GM12865 (cell line): ENCODE measurements around the gene RANBP3.

Source experiments
- DNase-seq: peaks from one replicate; pipeline ENCODE4 v3.0.0; 2010; ENCODE audit warnings: low read depth
- H3K4me3 ChIP-seq: 2 replicates; pipeline ENCODE4 v1.5.1; 2011; ENCODE audit warnings: mild to moderate bottlenecking, low read depth, low read length, control low read depth
- TF ChIP-seq, protein P1 (sequence below): IDR thresholded peaks from 2 replicates; pipeline ENCODE4 v1.5.1; 2011; ENCODE audit warnings: low read length, control low read depth, low read depth, inconsistent platforms; ENCODE audit not compliant: insufficient read depth; ENCODE audit errors: missing control alignments

RANBP3 gene

DNA sequence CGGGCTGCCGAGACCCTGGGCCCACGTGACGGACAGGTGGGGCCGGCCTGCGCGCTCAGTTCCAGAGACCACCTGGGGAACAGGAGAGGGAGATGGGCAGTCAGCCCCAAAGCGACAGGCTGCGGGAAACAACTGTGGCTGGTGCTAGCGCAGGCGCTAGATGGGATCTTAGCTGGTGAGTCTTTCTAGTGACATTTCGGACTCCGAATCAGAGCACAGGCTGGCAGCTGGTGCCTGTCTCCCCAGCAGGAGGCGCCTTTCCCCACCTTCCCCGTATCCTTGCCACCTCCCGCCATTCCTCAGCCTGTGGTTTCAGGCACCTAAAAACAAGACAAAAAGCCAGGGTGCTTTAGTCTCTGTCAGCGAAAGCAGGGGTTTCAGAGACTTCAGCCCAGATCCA, 19.4 kb upstream of the RANBP3 start:
- no peak overlapping the region for H3K4me3 ChIP-seq
- no peak for DNase-seq
- TF ChIP-seq, protein P1, sequence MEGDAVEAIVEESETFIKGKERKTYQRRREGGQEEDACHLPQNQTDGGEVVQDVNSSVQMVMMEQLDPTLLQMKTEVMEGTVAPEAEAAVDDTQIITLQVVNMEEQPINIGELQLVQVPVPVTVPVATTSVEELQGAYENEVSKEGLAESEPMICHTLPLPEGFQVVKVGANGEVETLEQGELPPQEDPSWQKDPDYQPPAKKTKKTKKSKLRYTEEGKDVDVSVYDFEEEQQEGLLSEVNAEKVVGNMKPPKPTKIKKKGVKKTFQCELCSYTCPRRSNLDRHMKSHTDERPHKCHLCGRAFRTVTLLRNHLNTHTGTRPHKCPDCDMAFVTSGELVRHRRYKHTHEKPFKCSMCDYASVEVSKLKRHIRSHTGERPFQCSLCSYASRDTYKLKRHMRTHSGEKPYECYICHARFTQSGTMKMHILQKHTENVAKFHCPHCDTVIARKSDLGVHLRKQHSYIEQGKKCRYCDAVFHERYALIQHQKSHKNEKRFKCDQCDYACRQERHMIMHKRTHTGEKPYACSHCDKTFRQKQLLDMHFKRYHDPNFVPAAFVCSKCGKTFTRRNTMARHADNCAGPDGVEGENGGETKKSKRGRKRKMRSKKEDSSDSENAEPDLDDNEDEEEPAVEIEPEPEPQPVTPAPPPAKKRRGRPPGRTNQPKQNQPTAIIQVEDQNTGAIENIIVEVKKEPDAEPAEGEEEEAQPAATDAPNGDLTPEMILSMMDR: no peak

DNA sequence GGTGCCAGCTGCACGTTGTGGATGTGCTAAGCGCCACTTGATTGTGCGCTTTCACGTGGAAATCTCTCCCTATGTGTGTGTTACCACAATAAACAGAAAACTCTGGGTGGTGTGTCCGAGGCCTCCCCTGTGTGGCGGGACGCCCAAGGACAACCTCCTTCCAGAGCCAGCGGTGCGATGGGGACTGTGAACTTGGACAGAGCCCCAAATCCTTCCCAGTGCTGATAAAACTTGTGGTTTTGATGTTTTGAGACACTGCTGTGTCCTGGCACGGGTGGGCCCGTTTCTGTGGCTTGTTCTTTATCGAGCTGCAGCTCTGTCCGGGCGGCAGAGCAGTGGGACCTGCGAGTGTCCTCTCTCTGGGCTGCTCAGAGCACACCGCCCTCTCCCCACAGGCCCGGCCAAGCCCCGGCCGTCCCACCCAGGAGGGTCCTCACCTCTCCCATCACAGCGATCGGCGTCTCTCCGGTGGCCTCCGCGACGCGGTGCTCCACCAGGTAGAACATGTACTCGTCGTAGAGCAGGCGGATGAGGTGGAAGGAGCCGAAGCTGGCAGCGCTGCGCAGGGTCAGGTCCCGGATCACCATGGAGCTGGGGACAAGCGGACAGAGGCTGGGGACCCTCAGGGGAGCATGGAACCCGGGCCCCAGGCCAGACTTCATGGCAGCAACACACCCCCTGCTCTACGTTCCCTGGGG, 18.8 kb upstream of the RANBP3 start:
- H3K4me3 ChIP-seq: no peak overlapping the region
- TF ChIP-seq, protein P1: no peak
- DNase-seq: no peak

DNA sequence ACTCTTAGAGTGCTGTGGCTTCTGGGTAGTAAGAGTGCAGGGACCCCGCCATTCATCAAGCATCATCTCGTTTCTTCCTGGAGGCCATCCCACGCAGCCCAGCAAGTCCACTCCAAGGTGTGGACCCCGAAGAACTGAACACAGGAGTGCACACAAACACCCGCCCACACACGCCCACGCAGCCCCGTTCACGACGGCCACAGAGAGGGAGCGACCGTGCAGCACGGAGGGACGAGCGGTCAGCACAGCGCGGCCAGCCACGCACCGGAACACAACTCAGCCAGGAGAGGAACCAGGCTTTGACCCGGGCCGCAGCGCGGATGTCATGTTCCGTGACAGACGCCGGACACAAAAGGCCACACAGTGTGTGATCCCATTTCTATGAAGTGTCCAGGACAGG, 18.2 kb upstream of the RANBP3 start:
- TF ChIP-seq, protein P1: no peak
- no peak for DNase-seq
- H3K4me3 ChIP-seq: no peak overlapping the region

DNA sequence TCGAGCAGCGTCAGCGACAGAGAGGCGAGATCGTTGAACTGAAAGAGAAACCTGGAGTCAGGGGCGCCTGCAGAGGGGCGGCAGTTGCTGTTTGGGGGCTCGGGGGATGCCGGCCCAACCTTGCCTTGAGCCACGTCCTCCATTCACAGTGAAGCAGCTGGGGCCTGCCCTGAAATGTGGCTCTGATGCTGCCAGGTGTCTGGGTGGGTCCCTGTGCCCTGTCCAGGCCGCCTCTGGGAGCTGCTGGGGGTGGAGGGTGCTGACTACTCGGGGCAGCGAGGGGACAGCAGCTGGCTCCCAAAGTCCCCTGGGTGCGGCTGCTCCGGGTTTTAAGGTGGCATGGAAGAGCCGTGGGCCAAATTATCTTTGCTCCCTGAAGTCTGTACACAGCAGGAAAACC, 17.7 kb upstream of the RANBP3 start:
- TF ChIP-seq, protein P1: no peak
- H3K4me3 ChIP-seq: no peak overlapping the region
- no peak for DNase-seq

DNA sequence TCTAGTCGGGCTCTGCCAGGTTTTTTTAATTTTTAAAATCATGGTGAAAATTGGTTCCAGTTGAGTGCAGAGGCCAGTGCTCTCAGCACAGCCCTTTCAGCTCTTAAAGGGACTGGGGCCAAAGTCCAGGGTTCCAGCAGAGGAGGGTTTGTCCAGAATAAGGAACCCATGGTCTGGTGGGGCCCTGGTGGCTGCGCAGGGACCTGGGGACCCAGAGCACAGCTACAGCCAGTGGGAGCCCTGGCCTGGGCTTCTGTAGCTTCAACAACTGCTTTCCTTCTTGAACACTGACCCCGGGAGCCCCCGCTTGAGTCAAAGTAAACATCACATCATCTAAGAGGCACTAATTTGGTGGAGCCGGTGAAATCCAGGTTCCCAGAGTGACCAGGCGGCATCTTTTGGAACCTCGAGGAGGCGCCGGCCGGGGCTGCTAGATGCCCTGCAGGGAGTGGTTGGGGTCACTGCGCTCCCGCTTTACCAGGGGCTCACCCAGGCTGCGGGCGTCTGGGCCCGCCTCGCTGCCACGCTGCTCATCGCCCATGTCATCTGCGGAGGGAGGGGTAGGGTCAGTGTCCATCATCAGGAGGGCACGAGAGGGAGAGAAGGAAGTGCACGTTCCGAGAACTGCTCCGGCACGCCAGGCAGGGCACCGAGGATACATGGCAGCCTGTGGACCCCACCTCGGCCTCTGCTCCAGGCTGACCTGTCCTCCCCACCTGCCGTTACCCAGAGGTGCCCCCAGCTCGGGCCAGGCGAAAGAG, 16.6 kb upstream of the RANBP3 start:
- TF ChIP-seq, protein P1: no peak
- no peak for DNase-seq
- H3K4me3 ChIP-seq: no peak overlapping the region

DNA sequence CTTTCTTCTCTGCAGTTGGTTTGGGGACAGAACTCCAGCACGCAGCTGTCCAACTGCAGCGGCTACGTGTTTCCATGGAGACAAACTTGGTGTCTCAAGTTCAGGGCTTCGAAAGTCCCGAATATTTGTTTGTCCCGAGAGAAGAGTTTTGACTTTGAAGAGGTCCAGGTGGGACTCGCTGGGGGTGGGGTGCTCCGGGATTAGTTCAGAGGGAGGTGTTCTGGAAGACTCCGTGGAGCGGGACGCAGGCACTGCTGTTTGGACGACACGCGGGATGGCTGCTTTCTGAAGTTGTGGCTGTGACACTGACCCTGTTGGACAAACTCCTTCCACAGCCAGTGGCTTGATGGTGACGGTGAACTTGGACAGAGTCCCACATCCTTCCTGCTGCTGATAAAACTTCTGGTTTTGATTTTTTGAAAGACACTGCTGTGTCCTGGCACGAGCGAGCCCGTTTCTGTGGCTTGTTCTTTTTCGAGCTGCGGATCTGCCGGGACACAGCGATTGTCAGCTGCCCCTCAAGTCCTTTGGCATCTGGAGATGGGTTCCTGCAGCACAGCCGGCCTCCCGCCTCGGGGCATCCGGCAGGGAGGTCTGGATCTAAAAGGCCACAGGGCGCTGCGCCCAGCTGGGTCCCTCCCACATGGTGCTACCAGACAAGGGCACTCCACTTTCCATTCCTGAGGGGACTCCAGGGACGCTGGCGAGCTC, 15.9 kb upstream of the RANBP3 start:
- DNase-seq: no peak
- TF ChIP-seq, protein P1: no peak
- no peak overlapping the region for H3K4me3 ChIP-seq
